Activated T-cell treated with anti-CD3 and anti-CD28 coated beads, Interleukin-2, amount 50 U/mL, for 72 hours (primary cell): ENCODE data around the gene F3. TPM values are rescaled to one million over a fixed set of nuclear protein-coding genes. Genes with fewer than 3 reads are reported as not detected.
"Not testable (repeated sequence)": the region's sequence is repeated elsewhere in the genome, so short reads cannot be mapped to it uniquely, and the experiment has no call there.

Source experiments
- ATAC-seq, 2 donors: fragments of 150-1000 bp; cut with Tn5 transposase; replicated peaks in 1 of 2; 2 replicates each; pipeline ENCODE4 v1.10.0; 2021; ENCODE audit warnings: moderate library complexity in 2 of 2, mild to moderate bottlenecking in 1 of 2
- DNase-seq, 2 donors: peaks; one replicate each; pipeline ENCODE4 v3.0.0; 2021 to 2022; ENCODE audit warnings: mixed read lengths in 1 of 2
- H3K27ac Mint-ChIP-seq: one replicate; pipeline ENCODE4 v1.8.0; 2022; ENCODE audit warnings: mild to moderate bottlenecking, moderate library complexity, mixed read lengths
- H3K27me3 Mint-ChIP-seq: one replicate; pipeline ENCODE4 v1.8.0; 2022; ENCODE audit warnings: low read depth, mixed read lengths
- H3K36me3 Mint-ChIP-seq, 2 donors: one replicate each; pipeline ENCODE4 v1.8.0; 2022; ENCODE audit warnings: mixed read lengths in 2 of 2, mild to moderate bottlenecking in 1 of 2; ENCODE audit not compliant: insufficient read depth in 2 of 2
- H3K4me1 Mint-ChIP-seq: one replicate; pipeline ENCODE4 v1.8.0; 2022; ENCODE audit warnings: low read depth, mixed read lengths
- H3K4me3 Mint-ChIP-seq, 2 donors: one replicate each; pipeline ENCODE4 v1.8.0; 2022; ENCODE audit warnings: mild to moderate bottlenecking in 2 of 2, mixed read lengths in 2 of 2, moderate library complexity in 2 of 2
- H3K9me3 Mint-ChIP-seq, 2 donors: one replicate each; pipeline ENCODE4 v1.8.0; 2022; ENCODE audit warnings: mixed read lengths in 2 of 2
- total RNA-seq, 2 donors: library from RNA; stranded (reverse); gene quantifications; one replicate each; pipeline ENCODE4 v1.2.3, GENCODE V29; 2022

The F3 gene
- total RNA-seq, 2 donors from 2014 or later: 0.23 to 0.65 TPM

- H3K27me3 Mint-ChIP-seq, H3K4me1 Mint-ChIP-seq, H3K9me3 Mint-ChIP-seq, H3K27ac Mint-ChIP-seq, H3K36me3 Mint-ChIP-seq, DNase-seq, H3K4me3 Mint-ChIP-seq, ATAC-seq: not testable (repeated sequence)
These were observed 24.9 kb upstream of the F3 start for GRCh38 chr1:94566436-94566835.

- no peaks in the 10 kb centered on the region for H3K4me1 Mint-ChIP-seq
- no peak overlapping the region for H3K27ac Mint-ChIP-seq
- H3K4me3 Mint-ChIP-seq: no peak overlapping the region
- ATAC-seq (no peak), DNase-seq (no peak)
- peaks cover 0 to 3% of the 10 kb centered on the region in 2 donors for H3K9me3 Mint-ChIP-seq
- peaks cover 9% of the 10 kb centered on the region for H3K27me3 Mint-ChIP-seq
- H3K36me3 Mint-ChIP-seq: no peaks in the 10 kb centered on the region
These were observed 24.3 kb upstream of the F3 start for GRCh38 chr1:94565901-94566300.

GRCh38 chr1:94562519-94563260, 21.1 kb upstream of the F3 start:
- no peak overlapping the region for H3K4me3 Mint-ChIP-seq
- H3K4me1 Mint-ChIP-seq: no peaks in the 10 kb centered on the region

GRCh38 chr1:94560333-94560732, 18.8 kb upstream of the F3 start:
- no peak for ATAC-seq
- no peak for DNase-seq
- H3K27me3 Mint-ChIP-seq: peaks cover 9% of the 10 kb centered on the region
- no peaks in the 10 kb centered on the region for H3K36me3 Mint-ChIP-seq
- no peak overlapping the region for H3K27ac Mint-ChIP-seq
- no peaks in the 10 kb centered on the region for H3K4me1 Mint-ChIP-seq
- no peak overlapping the region for H3K4me3 Mint-ChIP-seq
- H3K9me3 Mint-ChIP-seq: no peaks in the 10 kb centered on the region

More at GRCh38 chr1:94562519-94563260, 21.1 kb upstream of the F3 start:
- DNase-seq: no peak
- no peak overlapping the region for H3K27ac Mint-ChIP-seq
- no peak for ATAC-seq
- no peaks in the 10 kb centered on the region for H3K36me3 Mint-ChIP-seq
- no peaks in the 10 kb centered on the region for H3K9me3 Mint-ChIP-seq
- H3K27me3 Mint-ChIP-seq: peaks cover 9% of the 10 kb centered on the region

- Mint-ChIP-seq H3K27ac (no peak overlapping the region), H3K9me3 (no peaks in the 10 kb centered on the region), H3K4me1 (no peaks in the 10 kb centered on the region), H3K4me3 (no peak overlapping the region), H3K27me3 (peaks cover 9% of the 10 kb centered on the region), H3K36me3 (no peaks in the 10 kb centered on the region)
- DNase-seq (no peak), ATAC-seq (no peak)
These were observed 18.4 kb upstream of the F3 start for GRCh38 chr1:94559921-94560320.

DNA sequence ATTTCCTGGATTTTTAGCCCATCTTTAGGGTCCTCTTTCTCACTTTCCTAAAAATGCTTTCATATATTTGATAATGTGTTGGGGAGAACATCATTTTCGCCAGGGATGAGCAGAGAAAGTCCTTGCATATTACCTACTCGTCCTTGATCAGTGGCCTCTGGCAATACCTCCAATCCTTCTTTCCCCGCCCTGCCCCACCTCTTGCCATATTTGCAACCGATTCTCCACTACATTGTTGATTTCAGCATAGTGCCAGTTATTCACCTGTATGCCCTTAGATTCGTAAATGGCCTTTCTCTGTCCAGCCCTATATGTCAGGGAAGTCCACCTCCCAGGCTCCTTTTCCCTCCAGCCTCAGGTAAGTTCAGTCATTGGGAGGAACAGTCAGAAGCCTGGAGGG, 13.5 kb upstream of the F3 start:
- DNase-seq: no peak
- H3K36me3 Mint-ChIP-seq: no peaks in the 10 kb centered on the region
- H3K27ac Mint-ChIP-seq: no peak overlapping the region
- H3K27me3 Mint-ChIP-seq: peaks cover 7% of the 10 kb centered on the region
- no peaks in the 10 kb centered on the region for H3K4me1 Mint-ChIP-seq
- ATAC-seq: no peak
- no peaks in the 10 kb centered on the region for H3K9me3 Mint-ChIP-seq
- no peak overlapping the region for H3K4me3 Mint-ChIP-seq

GRCh38 chr1:94554580-94554979, 13.0 kb upstream of the F3 start:
- ATAC-seq (no peak), DNase-seq (no peak)
- H3K27me3 Mint-ChIP-seq: peaks cover 12% of the 10 kb centered on the region
- no peaks in the 10 kb centered on the region for H3K9me3 Mint-ChIP-seq
- no peak overlapping the region for H3K4me3 Mint-ChIP-seq
- no peaks in the 10 kb centered on the region for H3K4me1 Mint-ChIP-seq
- no peak overlapping the region for H3K27ac Mint-ChIP-seq
- no peaks in the 10 kb centered on the region for H3K36me3 Mint-ChIP-seq

DNA sequence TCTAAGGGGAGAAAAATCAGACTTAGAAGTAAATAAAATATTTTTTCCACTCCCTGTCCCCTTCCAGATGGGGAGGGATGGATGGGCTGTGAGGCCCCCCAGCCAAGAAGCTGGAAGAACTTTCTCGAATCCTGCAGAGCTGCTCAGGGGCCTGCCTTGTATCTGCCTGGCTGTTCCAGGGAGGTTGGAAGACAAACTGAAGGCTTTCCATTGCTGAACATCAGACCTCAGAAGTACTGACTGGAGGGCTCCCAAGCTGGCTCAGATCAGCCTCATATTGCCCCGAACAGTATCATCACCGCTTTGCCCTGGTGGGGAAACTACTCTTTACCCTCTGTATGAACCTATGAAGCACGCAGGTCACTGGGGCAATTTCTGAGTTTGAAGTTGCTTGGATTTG, 12.4 kb upstream of the F3 start:
- DNase-seq (no peak), ATAC-seq (no peak)
- no peaks in the 10 kb centered on the region for H3K9me3 Mint-ChIP-seq
- no peaks in the 10 kb centered on the region for H3K36me3 Mint-ChIP-seq
- no peaks in the 10 kb centered on the region for H3K4me1 Mint-ChIP-seq
- H3K27me3 Mint-ChIP-seq: peaks cover 13% of the 10 kb centered on the region
- no peak overlapping the region for H3K4me3 Mint-ChIP-seq
- no peak overlapping the region for H3K27ac Mint-ChIP-seq

GRCh38 chr1:94553323-94553730, 11.8 kb upstream of the F3 start:
- no peak overlapping the region for H3K4me3 Mint-ChIP-seq

DNA sequence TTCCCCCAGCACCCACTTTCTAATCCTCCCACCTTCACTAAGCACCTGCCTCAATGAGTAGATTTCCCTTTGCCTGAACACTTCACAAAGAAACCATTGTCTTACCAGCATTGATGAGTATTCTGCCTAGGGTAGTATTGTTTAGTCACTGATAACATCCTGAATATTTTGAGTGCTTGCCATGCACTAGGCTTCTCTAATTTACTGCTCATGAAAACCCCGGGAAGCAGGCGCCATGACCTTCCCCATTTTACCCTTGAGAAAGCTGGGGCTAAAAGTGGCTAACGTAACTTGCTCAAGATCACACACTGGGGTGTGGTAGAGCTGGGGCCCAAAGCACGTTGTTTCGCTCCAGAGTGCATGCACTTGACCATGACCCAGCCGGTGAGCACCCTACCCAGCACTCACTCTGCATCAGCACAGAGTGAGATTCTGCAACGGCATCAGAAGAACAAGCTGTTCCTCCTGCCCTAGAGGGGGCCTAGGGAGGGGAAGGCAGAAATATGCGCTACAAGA, 10.6 kb upstream of the F3 start:
- Mint-ChIP-seq H3K27me3 (peaks cover 23% of the 10 kb centered on the region), H3K4me3 (no peak overlapping the region), H3K4me1 (no peaks in the 10 kb centered on the region), H3K27ac (no peak overlapping the region), H3K9me3 (no peaks in the 10 kb centered on the region), H3K36me3 (no peaks in the 10 kb centered on the region)
- DNase-seq (no peak), ATAC-seq (no peak)

More at GRCh38 chr1:94553323-94553730, 11.8 kb upstream of the F3 start:
- ATAC-seq (no peak), DNase-seq (no peak)
- Mint-ChIP-seq H3K4me1 (no peaks in the 10 kb centered on the region), H3K9me3 (no peaks in the 10 kb centered on the region), H3K36me3 (no peaks in the 10 kb centered on the region), H3K27ac (no peak overlapping the region), H3K27me3 (peaks cover 13% of the 10 kb centered on the region)

DNA sequence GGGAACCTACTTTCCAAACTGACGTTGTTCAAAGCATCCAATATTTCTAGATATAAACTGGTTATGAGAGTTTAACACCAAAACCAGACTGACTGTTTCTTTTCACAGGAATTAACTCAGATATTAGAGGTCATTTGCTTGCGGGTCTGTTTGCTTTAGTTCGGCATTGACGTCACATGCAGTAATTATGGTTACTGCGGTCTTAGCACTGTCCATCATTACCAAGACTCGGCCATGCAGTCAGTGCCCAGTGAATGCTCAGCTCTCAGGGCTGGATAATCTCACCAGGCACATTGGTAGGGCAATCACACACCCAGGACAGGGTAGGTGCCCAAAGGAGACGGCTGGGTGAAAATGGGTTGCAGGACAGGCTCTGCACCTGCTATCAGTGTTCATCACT, 9.9 kb upstream of the F3 start:
- no peaks in the 10 kb centered on the region for H3K4me1 Mint-ChIP-seq
- H3K27me3 Mint-ChIP-seq: peaks cover 30% of the 10 kb centered on the region
- no peak overlapping the region for H3K27ac Mint-ChIP-seq
- no peak overlapping the region for H3K4me3 Mint-ChIP-seq
- no peak for DNase-seq
- no peaks in the 10 kb centered on the region for H3K9me3 Mint-ChIP-seq
- no peak for ATAC-seq
- no peaks in the 10 kb centered on the region for H3K36me3 Mint-ChIP-seq

DNA sequence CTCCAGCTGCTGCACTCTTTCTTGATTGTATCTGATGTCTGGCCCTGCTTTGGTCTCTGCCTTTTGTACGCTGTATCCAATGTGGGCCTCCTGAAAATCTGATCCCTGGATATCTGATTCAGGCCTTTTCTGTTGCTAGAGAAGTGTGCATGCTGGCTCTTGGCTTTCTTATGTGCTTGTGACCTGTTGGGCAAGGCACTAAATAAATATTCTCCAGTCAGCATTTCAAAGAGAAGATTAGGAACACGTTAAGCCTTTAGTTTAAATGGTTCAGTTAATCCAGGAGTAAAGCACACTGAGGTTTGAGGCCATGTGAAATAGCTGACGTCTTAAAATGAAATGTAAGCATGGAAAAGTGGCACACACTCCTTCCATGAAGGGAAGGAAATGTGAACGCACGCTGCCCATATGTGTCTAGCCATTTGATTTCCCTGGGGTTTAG, 9.3 kb upstream of the F3 start:
- Mint-ChIP-seq H3K36me3 (no peaks in the 10 kb centered on the region), H3K4me1 (no peaks in the 10 kb centered on the region), H3K9me3 (no peaks in the 10 kb centered on the region), H3K27ac (no peak overlapping the region), H3K4me3 (no peak overlapping the region), H3K27me3 (peaks cover 36% of the 10 kb centered on the region)
- ATAC-seq (no peak), DNase-seq (no peak)

DNA sequence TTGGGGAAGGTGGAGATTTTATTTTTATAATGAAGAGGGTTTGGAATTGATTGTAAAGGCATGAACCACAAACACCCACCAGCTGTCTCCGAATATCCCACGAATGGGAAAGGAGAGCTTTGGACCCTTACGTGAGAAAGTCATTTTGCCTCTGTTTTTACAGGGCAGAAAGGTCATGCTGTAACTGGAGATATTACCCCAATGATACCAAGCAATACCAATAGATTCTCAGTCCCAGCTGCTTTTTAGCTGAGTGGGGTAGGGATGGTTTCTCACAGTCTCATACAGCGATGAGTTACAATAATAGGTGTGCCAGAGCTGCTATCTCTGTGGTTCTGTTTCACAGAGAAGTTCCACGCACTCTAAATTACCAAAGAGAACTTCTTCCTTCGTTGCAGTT, 8.8 kb upstream of the F3 start:
- DNase-seq (no peak), ATAC-seq (no peak)
- Mint-ChIP-seq H3K27ac (no peak overlapping the region), H3K36me3 (no peaks in the 10 kb centered on the region), H3K9me3 (no peaks in the 10 kb centered on the region), H3K27me3 (peaks cover 38% of the 10 kb centered on the region), H3K4me1 (no peaks in the 10 kb centered on the region), H3K4me3 (no peak overlapping the region)

DNA sequence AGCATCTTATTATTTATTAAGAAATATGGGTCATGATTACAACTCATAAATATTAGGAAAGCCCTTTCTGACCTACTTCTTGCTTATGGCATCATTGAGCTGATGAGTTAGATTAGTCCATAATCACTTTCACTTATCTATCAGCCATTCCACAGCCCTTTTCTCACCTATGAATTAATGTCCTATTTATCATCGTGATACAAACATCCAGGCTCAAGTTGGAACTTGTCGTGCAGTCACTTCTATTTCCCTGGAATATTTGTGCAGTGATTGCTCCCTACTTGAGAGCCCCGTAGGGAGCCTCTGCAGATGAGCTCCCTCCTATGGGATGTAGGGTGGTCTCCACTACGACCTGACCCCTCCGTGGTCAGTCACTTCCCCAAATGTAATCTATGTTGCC, 8.1 kb upstream of the F3 start:
- no peak overlapping the region for H3K27ac Mint-ChIP-seq
- H3K9me3 Mint-ChIP-seq: no peaks in the 10 kb centered on the region
- H3K4me1 Mint-ChIP-seq: no peaks in the 10 kb centered on the region
- no peaks in the 10 kb centered on the region for H3K36me3 Mint-ChIP-seq
- ATAC-seq: no peak
- peaks cover 44% of the 10 kb centered on the region for H3K27me3 Mint-ChIP-seq
- H3K4me3 Mint-ChIP-seq: no peak overlapping the region
- DNase-seq: no peak
